Stimulated activated naive CD4-positive, alpha-beta T cell (primary cell): Measurements from ENCODE around the gene MAPK8IP2.

ENCODE experiments used
- DNase-seq, 6 experiments: peaks; one replicate each; lab custom pipeline; 2025; lab: John Stamatoyannopoulos, UW

MAPK8IP2 gene

DNA sequence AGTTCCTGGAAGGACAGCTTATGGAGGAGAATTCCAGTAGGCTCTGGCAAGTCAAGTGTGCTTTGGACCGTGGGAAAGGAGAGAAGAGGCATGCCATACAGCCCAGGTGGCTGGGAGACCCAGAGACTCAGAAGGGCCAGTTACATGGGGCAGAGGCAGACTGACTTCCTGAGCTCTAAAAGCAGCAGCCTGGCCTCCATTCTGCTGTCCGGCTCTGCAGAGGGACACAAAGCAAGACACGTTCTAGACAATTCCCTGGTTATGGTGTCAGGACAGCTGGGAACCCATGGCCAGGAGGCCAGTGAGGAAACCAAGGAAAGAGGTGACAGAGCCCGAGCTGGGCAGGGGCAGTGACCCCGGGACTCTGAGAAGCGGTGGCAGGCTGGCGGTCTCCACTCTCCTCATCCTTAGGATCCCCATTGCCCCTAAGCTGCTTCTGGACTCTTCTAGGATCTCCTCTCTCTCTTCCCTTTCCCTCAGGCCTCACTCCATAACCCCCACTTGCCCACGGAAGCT, 25.1 kb upstream of the MAPK8IP2 start:
- DNase-seq = no peak

DNA sequence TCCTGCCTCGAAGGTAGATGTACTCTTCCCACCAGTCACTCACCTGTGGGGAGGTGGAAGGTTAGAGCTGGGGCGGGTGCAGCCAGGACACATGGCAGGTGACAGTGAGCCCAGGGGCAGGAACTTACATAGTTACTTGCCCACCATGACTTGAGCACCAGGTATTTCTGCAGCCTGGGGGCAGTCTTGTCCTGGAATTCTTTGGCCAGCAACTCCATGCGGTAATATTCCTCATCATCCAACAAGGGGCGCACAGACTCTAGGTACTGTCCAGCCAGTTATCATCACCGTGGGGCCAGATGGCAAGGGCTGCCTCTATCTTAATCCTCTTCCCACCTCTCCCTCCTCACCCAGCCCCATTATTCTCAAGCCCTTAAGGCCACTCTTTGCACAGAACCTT, 24.5 kb upstream of the MAPK8IP2 start:
- no peak for DNase-seq

DNA sequence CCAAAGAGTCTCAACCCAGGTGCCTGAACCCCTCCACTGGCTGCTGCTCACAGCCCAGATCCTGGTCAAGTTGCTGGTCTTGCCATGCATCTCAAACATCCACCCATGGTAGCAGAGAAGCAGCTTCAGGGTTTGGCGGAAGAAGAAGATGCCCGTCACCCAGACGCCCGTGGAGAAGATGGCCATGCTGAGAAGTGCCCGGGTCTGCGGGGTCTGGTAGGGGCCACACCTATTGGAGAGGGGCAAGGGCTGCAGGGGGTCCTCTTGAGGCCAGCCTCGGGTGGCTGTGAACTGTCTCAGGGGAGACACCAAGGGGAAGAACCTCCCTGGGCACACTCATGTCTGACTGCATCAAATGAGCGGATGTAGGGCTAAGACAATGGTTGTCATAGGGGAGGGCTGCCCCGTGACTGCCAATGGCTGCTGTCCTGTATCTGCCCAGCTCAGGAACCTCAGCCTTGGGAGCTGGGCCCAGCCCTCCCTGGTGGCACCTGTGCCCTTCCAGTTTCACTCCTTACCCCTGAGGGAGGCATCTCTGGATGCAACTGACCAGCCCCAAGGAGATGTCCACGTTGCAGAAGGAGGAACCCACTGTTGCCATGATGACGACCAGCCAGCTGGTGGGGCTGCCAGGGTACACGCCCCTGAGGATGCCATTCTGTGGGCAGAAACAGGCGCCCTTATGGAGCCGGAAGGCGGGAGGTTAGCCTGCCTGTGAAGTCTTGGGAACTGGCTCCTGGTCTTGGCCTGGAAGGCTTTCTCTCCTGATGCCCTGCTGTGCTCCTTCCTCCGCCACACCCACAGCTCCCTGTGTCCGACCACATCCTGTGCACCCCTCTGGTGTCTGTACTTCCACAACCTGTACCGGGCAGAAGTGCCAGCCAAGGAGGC, 23.5 kb upstream of the MAPK8IP2 start:
- DNase-seq = no peak

DNA sequence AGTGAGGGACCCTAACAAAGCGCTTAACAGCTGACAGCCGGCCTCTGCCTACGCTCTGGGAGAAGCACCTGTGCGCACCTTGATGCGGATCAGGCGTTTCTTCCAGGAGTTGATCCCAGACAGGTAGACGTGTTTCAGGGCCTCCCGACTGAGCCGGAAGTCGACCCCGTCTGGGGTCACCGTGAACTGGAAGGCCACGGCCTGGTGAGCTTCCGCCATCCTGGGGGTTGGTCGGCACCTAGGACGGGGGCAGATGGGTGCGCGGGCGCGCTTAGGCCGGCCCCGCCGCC, 23.0 kb upstream of the MAPK8IP2 start:
- no peak for DNase-seq

DNA sequence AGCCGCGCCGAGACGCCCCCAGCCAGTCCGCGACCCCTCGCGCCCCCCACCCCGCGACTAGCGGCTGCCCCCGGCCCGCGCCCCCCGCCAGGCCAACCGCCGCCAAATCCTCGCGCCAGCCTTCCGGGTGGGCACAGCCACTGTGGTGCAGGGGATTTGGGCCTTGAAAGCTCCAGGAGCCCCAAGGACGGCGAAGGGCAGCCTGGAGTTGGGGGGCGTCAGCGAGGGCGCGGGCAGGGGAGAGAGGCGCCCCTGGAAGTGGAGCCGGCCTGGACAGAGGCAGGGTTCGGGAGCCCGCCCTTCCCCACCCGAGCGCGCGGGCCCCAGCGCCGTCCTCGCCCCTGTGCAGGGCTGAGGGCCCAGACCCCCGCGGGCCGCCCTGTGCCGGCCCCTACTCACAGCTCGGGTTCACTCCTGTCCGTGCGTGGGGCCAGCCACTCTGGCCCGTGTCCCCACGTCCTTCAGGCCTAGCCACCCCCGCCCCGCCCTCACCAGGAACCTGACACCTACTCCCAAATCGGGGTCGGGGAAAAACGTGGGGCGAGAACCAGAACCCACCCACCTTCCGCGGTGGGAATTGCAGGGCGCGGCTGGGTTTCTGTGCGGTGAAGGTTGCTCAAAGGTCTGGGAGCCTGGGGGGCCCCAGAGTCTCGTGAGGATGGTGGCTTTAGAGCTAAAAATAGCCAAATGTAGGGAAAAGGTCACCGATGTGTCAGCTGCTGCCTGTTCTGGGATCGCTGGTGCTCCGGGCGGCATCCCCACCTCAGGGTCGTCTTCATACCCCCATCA, 22.4 kb upstream of the MAPK8IP2 start, which contains the start of gene CPT1B:
TSS of gene CPT1B (minus strand) at position 441 of the 789 bp plus-strand sequence. CDS start 512 bp downstream, outside the sequence.
- no peak for DNase-seq

DNA sequence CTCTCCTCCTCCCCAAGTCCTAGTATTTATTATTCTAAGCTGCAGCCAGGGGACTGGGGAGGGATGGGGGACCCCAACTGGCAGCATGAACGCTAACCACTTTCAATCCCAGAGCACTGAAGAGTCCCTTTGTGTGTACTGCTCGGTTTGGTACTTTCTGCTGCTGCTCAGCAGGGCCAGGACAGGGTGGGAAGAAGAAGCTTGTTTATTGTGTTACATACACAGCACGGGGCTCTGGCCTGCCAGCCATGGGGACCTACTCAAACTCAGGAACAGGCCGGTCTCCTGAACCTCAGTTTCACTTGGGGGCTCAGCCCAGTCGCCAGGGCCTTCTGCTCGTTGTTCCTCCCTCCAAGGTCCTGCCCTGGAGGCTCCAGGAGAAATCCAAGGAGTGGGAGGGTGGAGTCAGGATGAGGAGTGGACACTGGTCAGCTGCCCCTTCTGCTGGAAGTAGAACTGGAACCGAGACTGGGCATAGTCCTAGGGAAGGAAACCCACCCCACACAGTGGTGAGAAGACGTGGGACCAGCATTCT, 21.8 kb upstream of the MAPK8IP2 start:
- DNase-seq = no peak

DNA sequence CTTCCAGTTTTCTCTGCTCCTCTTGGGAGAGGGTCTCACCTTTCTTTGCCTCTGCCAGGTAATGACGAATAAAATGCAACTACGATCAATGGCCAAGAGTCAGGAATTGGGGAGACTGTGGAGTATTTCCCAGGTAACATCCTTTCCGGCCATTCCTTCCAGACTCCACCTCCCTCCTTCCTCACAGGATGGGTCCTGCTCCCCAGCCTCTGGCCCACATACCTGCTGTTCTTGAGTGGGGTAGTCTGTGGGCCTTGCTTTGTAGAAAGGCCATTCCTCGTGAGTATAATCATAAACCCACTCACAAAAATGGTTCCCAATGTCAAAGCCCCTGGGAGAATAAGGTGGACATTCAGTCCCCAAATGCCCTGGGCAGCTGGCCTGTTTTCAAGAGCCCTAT, 20.8 kb upstream of the MAPK8IP2 start:
- no peak for DNase-seq

DNA sequence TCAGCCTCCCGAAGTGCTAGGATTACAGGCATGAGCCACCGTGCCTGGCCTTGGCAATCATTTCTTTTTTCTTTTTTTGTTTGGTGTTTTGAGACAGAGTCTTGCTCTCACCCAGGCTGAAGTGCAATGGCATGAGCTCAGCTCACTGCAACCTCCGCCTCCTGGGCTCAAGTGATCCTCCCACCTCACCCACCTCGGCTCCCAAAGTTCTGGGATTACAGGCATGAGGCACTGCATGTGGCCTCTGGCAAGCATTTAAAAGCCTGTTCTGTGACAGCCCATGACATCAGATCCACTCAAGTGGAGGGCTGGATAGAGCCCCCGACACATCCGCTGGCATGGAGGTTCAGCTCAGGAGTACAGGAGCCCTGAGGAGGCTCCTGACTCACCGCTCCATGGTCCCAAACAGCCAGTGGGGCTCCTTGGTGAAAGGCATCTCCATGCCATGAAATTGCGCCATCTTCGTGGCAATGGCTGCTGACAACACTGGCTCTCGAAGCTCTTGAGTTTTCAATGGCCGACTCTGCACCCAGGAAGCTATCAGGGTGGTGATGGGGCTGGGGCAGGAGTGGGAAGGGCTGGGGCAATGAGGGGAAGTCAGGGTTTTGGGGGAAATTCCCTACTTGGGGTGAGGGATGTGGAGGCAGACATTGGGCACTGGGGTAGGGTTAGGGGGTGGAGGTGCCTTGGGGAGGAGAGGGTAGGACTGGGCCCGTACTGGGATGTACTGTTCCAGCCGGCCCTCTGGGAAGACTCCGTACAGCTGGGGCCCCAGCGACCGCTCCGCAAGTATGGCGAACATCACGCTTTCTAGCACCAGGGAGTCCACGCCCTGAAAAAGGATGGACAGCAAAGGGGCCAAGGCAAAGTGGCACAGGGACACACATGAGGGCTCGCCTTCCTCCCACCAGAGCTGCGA, 19.3 kb upstream of the MAPK8IP2 start:
- no peak for DNase-seq

DNA sequence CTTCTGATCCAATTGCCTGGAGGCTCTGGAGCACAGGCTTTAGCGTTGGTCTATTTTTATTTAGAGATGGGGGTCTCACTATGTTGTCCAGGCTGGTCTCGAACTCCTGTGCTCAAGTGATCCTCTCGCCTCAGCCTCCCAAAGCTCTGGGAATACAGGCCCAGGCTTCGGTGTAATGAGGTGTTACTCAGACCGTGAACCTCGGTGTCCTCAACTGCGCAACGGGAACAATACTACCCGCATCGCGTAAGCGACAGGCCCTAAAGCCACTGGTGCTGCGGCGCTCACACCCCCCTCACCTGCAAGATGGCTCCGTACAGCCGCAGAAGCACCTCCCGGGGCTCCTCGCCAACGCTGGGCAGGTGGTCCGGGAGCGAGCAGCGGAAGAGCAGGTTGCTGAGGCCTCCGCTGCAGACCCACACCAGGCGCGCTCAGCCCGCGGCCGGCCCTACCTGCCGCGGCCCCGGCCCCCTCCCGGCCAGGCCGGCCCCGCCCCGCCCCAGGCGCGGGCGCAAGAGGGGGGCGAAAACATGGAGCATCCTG, 18.6 kb upstream of the MAPK8IP2 start:
- peak in 1 of 6 experiments; percentile 63 for DNase-seq

DNA sequence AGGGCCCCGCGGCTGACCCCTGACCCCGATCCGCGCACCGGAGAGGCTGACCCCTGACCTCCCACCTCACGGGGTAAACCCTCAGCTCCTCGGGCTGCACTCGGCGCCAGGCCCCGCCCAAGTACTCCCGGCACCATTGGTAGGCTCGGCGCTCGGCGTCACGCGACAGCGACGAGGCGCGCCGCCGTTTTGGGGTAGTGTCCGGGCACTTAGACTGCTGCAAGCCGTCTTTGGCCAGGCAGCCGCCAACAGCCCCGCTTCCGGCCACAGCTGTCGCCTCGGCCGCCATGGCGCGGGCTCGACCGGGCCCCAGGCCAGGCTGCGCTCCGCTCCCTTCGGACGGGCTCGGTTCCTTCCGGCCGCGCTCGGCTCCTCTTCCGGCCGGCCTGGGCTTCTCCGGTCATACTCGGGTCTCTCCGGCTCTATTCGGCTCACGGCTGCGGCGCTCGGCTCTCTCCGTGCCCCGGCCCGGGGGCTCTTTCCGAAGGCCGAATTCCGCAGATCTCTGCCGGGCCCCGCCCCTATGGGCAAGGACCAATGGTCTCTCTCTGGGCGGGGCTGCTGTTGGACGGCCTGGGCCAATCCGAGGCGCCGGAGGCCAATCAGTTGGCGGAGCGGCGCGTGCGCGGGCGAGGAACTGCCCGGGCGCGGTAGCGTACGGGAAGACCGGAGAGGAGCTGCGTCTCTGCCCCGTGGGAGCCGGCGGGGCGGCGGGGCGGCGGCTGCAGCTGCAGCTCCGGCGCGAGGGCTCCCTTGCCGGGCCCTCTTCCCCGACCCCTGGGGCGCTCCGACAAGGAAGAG, 17.9 kb upstream of the MAPK8IP2 start, which contains the start of gene CHKB:
TSS of gene CHKB (minus strand) at position 357 of the 801 bp plus-strand sequence. CDS start at position 289, 68 bp downstream.
- DNase-seq = peak; percentile 94 to 99 (median 97)

DNA sequence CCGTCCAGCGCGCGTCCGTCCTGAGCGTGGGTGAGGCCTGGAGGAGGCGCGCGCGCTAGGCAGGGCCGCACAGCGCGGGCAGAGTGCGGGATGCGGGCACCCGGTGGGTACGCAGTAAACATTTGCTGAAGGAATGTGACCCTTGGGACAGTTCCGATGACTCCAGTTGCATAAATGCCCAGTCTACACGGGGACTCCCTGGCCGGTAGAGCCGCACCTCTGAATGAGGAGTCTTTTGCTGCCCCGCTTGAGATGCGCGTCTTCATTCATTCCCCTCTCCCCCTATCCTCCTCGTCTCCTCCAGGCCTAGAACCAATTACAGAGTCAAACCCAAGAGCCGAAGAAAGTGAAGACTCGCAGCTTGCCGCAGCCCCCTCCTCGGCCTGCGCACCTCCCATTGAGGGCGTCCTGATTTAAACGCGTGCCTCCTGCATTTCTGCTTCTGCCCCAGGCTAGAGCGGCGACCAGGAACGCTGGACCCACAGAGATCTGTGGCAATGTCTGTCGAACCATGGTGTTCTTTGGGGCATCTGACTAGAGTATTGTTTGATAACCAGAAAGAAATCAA, 17.2 kb upstream of the MAPK8IP2 start:
- DNase-seq = no peak

DNA sequence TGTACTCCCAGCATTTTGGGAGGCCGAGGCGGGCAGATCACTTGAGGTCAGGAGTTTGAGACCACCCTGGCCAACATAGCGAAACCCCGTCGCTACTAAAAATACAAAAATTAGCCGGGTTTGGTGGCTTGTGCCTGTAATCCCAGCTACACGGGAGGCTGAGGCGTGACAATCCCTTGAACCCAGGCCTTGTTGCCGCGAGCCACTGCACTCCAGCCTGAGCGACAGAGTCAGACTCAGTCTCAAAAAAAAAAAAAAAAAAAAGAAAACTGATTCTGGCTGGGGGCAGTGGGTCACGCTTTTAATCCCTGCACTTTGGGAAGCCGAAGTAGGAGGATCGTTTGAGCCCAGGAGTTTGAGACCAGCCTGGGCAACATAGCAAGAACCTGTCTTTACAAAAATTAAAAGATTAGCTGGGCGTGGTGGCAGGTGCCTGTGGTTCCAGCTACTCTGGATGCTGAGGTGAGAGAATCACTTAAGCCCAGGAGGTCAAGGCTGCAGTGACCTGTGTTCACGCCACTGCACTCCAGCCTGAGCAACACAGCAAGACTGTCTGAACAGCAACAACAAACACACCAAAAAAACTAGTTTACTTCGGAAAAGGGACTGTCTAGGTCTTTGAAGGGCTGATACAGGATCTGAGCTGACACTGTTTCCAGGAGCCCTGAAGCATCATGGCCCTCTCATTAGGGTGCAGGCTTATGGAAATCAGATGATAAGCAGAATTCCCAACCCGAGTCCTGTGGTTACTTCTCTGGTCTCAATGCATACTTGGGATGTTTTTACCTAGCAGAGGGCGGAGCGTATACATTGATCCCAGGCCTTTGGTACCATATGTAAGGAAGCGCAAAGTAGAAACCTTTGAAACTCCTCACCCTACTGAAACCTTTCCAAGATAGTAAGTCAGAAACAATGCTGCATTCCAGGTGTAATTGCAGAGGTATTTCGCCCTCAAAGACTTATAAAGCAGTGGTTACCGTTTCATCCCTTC, 16.2 kb upstream of the MAPK8IP2 start:
- DNase-seq = no peak

DNA sequence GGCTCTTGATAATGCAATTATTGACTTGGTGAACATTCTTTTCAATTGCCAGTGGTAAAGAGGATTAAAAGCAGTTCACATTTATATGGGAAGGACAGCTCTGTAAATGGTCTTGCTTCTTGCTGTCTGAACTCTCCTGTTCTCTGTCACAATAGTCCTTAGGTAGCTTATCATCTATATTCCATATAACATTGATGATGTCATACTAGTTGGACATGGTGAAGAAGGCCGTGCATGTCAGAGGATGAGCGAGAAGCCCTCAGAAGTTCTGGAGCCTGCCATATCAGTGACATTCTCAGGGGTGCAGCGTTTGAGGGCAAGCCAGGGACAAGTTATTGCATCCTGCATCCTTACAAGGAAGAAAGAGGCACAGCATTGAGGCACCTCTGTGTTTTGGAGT, 15.4 kb upstream of the MAPK8IP2 start:
- DNase-seq = no peak

DNA sequence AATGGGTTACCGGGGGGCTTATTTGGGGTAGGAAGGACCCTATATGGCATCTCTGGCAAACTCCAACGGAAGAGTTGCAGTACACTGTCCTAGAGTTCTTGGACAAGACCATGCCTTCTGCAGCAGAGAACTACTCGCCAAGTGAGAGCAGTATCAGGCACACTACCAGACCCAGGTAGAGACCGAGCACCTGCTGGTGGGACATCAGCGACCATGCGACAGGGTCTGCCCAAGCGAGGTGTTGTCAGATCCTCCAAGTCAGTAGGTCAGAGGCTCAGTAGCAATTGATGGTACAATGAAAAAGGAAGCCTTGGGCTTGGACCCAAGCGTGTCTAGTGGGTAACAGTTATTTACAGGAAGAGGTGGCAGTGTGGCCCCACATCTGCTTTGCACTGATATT, 14.8 kb upstream of the MAPK8IP2 start:
- no peak for DNase-seq

DNA sequence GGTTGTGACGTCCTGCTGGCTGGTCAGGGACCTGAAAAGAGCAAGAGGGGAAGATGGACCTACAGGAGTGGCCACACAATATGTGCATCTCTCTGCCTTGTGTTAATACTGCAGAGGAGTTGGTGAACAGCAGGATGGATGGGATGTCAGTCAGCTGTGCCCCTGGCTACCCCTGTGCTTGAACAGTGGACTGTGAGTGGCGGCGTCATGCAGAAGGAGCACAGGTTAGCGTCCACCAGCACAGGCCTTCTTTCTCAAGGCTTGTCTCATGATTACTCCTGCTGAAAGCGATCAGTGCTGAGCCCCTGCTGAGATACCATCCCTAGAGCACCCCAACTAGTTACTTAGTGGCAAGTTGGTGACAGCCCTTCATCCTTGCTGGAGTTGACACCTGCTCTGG, 14.2 kb upstream of the MAPK8IP2 start:
- DNase-seq = no peak

DNA sequence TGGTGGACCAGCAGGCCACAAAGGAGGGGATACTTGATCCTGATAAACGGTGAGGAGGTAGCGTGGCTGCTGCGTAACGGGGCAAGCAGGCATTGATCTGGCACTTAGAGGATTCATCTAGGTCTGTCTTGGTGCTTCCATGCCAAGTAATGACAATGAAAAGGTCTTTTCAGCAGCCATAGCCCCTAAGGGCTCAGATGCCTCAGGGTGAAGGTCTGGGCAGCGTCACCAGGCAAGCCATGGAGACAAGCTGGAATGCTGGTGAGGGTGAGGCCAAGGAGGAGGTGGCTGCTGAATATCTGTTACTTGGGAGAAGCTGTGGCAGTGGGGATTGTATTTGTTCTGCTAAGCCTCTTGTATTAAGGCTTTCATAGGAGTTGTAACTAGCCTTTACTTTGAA, 13.2 kb upstream of the MAPK8IP2 start:
- DNase-seq = no peak

DNA sequence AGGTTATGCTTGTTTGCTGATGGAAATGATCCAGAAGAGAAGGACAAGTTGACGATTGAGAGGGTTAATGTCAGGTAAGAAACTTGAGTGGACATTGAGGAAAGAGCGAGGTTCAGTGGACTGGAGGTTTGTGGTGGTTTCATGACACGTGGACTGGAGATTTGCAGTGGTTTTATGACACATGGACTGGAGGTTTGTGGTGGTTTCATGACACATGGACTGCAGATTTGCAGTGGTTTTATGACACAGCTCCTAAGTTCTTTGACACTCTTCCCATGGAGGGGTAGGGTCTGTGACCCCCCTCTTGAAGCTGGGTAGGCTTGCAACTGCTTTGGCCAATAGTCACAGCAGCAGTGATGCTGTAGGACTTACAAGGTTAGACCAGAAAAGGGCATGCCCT, 5.4 kb upstream of the MAPK8IP2 start:
- no peak for DNase-seq

DNA sequence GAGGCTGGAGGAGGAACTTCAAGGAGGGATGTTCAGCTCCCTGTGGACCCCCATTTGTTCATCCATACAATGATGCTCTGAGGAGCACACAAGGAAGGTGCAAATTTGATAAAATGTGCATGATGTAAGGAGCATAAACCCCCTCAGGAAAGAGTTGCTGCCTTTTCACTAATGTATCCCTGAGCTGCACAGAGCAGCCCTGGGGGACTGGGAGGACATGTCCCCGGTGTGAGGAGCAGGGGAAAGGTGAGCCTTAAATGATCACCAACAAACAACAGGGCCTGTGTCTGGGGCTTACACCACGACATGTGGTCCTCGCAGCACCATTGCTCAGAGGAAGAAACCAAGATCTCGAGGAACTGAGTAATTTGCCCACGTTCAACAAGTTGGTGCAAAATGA, 3.5 kb upstream of the MAPK8IP2 start:
- DNase-seq = no peak
